Prostate gland (tissue), 2 donors: Measurements from ENCODE around the gene C1QTNF5. TPM values are rescaled to one million over a fixed set of nuclear protein-coding genes. Genes with fewer than 3 reads are reported as not detected.

Source experiments
- DNase-seq: peaks from one replicate; pipeline ENCODE4 v3.0.0-alpha.2; 2019; ENCODE audit warnings: low spot score
- H3K27ac ChIP-seq, 2 donors: fragments of 200-600 bp; sonication (generic); 2 replicates each; pipeline ENCODE4 v1.5.1; 2017 to 2019
- H3K27me3 ChIP-seq: fragments of 200-600 bp; sonication (generic); replicated peaks from 2 replicates; pipeline ENCODE4 v1.5.1; 2019; ENCODE audit not compliant: insufficient read depth
- H3K36me3 ChIP-seq, 2 donors: fragments of 200-600 bp; sonication (generic); 1 replicate in 1 of 2; 2 replicates in 1 of 2; pipeline versions ENCODE4 v1.5.1 to v1.8.1; 2017 to 2019
- H3K4me1 ChIP-seq: fragments of 200-600 bp; sonication (generic); replicated peaks from 2 replicates; pipeline ENCODE4 v1.5.1; 2019
- H3K4me3 ChIP-seq, 2 donors: fragments of 200-600 bp; sonication (generic); 2 replicates each; pipeline ENCODE4 v1.5.1; 2017 to 2019
- H3K9me3 ChIP-seq: fragments of 200-600 bp; sonication (generic); 2 replicates; pipeline ENCODE4 v1.5.1; 2017
- CTCF ChIP-seq, 4 experiments: fragments of 200-600 bp in 2 of 4; fragments of 450-650 bp in 2 of 4; sonication (generic) in 2 of 4; IDR thresholded peaks; 1 replicate in 3 of 4; 2 replicates in 1 of 4; pipeline ENCODE4 v1.5.1; 2016 to 2019; ENCODE audit warnings: antibody characterized with exemption in 4 of 4, mild to moderate bottlenecking in 2 of 4, moderate library complexity in 2 of 4
- POLR2A ChIP-seq: fragments of 450-650 bp; IDR thresholded peaks from one replicate; pipeline ENCODE4 v1.6.1; 2016; ENCODE audit warnings: antibody characterized with exemption, mild to moderate bottlenecking
- POLR2AphosphoS5 ChIP-seq: sonication (generic); formaldehyde crosslinking; IDR thresholded peaks from one replicate; pipeline ENCODE4 v1.6.1; 2017; ENCODE audit warnings: antibody characterized with exemption
- WGBS: methylation state at CpG from one replicate; pipeline ENCODE4 v1.1.5; 2018; 5-methylcytosine and 5-hydroxymethylcytosine counted together
- intact Hi-C: fragments of 100-400 bp; cut with DNase I; formaldehyde crosslinking; loops from one replicate; pipeline ENCODE4 v1.14.2; 2022
- total RNA-seq, 2 donors: library from RNA; depleted of rRNA; stranded (reverse); fragments of >200 nt; gene quantifications; one replicate each; pipeline ENCODE4 v1.1.0, GENCODE V29; 2016

C1QTNF5 gene
- total RNA-seq, 2 donors from 2014 or later = 15.3 to 20.2 TPM

- Histone ChIP-seq H3K27me3 (no peaks in the 10 kb centered on the region), H3K9me3 (no peaks in the 10 kb centered on the region), H3K4me1 (no peaks in the 10 kb centered on the region), H3K4me3 (no peak overlapping the region), H3K27ac (no peak overlapping the region), H3K36me3 (no peaks in the 10 kb centered on the region)
- no peak for DNase-seq
- WGBS = 87% methylated on average over 2 of the region's 2 CpGs
- no peak for TF ChIP-seq CTCF (IDR thresholded peaks at IDR 0.05)
- no peak for TF ChIP-seq POLR2AphosphoS5
- no peak for TF ChIP-seq POLR2A
- intact Hi-C loops = no loop called here
Observed at GRCh38 chr11:119347242-119347641, 6.6 kb upstream of the C1QTNF5 start.

GRCh38 chr11:119346605-119347004, 5.9 kb upstream of the C1QTNF5 start, which contains the start of gene MFRP:
Gene MFRP, minus strand, starts transcription at chr11:119346705. Its CDS starts 192 bp downstream, at chr11:119346513.
- WGBS = 54% methylated on average over 6 of the region's 6 CpGs
- Histone ChIP-seq H3K4me3 (no peak within 1 kb of the TSS), H3K9me3 (no peaks in the 10 kb centered on the region), H3K27me3 (no peaks in the 10 kb centered on the region), H3K36me3 (no peaks in the 10 kb centered on the region), H3K27ac (no peak within 1 kb of the TSS), H3K4me1 (no peaks in the 10 kb centered on the region)
- no peak for TF ChIP-seq CTCF (IDR thresholded peaks at IDR 0.05)
- TF ChIP-seq POLR2A = no peak
- no peak for TF ChIP-seq POLR2AphosphoS5
- intact Hi-C loops = no loop called here
- DNase-seq = no peak

GRCh38 chr11:119345685-119346084, 5.0 kb upstream of the C1QTNF5 start:
- 81% methylated on average over 8 of the region's 12 CpGs for WGBS
- Histone ChIP-seq H3K4me3 (no peak overlapping the region), H3K27me3 (no peaks in the 10 kb centered on the region), H3K9me3 (no peaks in the 10 kb centered on the region), H3K36me3 (no peaks in the 10 kb centered on the region), H3K27ac (no peak overlapping the region), H3K4me1 (peaks cover 2% of the 10 kb centered on the region)
- DNase-seq = no peak
- intact Hi-C loops = no loop called here
- TF ChIP-seq CTCF (IDR thresholded peaks at IDR 0.05) = no peak
- TF ChIP-seq POLR2AphosphoS5 = no peak
- TF ChIP-seq POLR2A = no peak

- intact Hi-C loops = no loop called here
- WGBS = 88% methylated on average over 14 of the region's 14 CpGs
- Histone ChIP-seq H3K4me3 (no peak overlapping the region), H3K4me1 (peaks cover 9% of the 10 kb centered on the region), H3K27me3 (no peaks in the 10 kb centered on the region), H3K27ac (no peak overlapping the region), H3K36me3 (no peaks in the 10 kb centered on the region), H3K9me3 (no peaks in the 10 kb centered on the region)
- TF ChIP-seq POLR2A (no peak), POLR2AphosphoS5 (no peak), CTCF (IDR thresholded peaks at IDR 0.05) (no peak)
- DNase-seq = no peak
Observed at GRCh38 chr11:119344291-119345010, 3.8 kb upstream of the C1QTNF5 start.

GRCh38 chr11:119343726-119344125, 3.0 kb upstream of the C1QTNF5 start:
- no peak for TF ChIP-seq CTCF (IDR thresholded peaks at IDR 0.05)
- TF ChIP-seq POLR2A = no peak
- no peak for TF ChIP-seq POLR2AphosphoS5
- intact Hi-C loops = no loop called here
- WGBS = 89% methylated on average over 7 of the region's 7 CpGs
- DNase-seq = no peak
- H3K9me3 ChIP-seq = no peaks in the 10 kb centered on the region
- no peaks in the 10 kb centered on the region for H3K27me3 ChIP-seq
- H3K4me3 ChIP-seq = no peak overlapping the region
- peaks cover 9% of the 10 kb centered on the region for H3K4me1 ChIP-seq
- H3K36me3 ChIP-seq = no peaks in the 10 kb centered on the region
- no peak overlapping the region for H3K27ac ChIP-seq
